PC-9 (cell line): ENCODE data around the gene CTNND1. TPM values are rescaled to one million over a fixed set of nuclear protein-coding genes. Genes with fewer than 3 reads are reported as not detected.

ENCODE experiments used
- BruUV-seq: library from RNA; stranded (reverse); fragments of 400-500 nt; replicated peaks from 2 replicates; lab custom pipeline; 2021; lab: Mats Ljungman, UMichigan
- CTCF ChIA-PET: fragments of 300-600 bp; sonication (Branson Sonifier 250); formaldehyde crosslinking; loops from one replicate; lab custom pipeline; 2022; ENCODE audit warnings: antibody characterized with exemption; lab: Charles Lee
- POLR2A ChIA-PET: fragments of 300-600 bp; sonication (Branson Sonifier 250); formaldehyde crosslinking; loops from one replicate; lab custom pipeline; 2022; ENCODE audit warnings: antibody characterized with exemption; ENCODE audit not compliant: unreplicated experiment; lab: Charles Lee
- DNase-seq, 2 experiments: peaks; one replicate each; pipeline versions ENCODE4 v3.0.0 to v3.0.0-alpha.2; 2015 to 2022; ENCODE audit warnings: mixed read lengths in 1 of 2
- H2AFZ ChIP-seq: fragments of 200-600 bp; sonication (generic); 2 replicates; pipeline ENCODE4 v1.8.1; 2017; ENCODE audit warnings: antibody characterized with exemption
- H3F3A ChIP-seq: fragments of 200-600 bp; sonication (generic); 2 replicates; pipeline ENCODE4 v1.8.1; 2017; ENCODE audit warnings: antibody characterized with exemption, mild to moderate bottlenecking, low read depth; ENCODE audit not compliant: insufficient read depth
- H3K27ac ChIP-seq: fragments of 200-600 bp; sonication (generic); 2 replicates; pipeline ENCODE4 v1.6.1; 2016; ENCODE audit warnings: mixed run types
- H3K27me3 ChIP-seq: fragments of 200-600 bp; sonication (generic); 2 replicates; pipeline ENCODE4 v1.6.1; 2016; ENCODE audit warnings: low read depth, mixed run types; ENCODE audit not compliant: insufficient read depth
- H3K36me3 ChIP-seq: fragments of 200-600 bp; sonication (generic); 2 replicates; pipeline ENCODE4 v1.6.1; 2016; ENCODE audit warnings: low read depth, mixed run types
- H3K4me1 ChIP-seq: fragments of 200-600 bp; sonication (generic); replicated peaks from 2 replicates; pipeline ENCODE4 v1.6.1; 2016; ENCODE audit warnings: mixed run types; ENCODE audit not compliant: insufficient read depth
- H3K4me2 ChIP-seq: fragments of 200-600 bp; sonication (generic); 2 replicates; pipeline ENCODE4 v1.6.1; 2017; ENCODE audit warnings: mixed run types
- H3K4me3 ChIP-seq: fragments of 200-600 bp; sonication (generic); 2 replicates; pipeline ENCODE4 v1.6.1; 2016; ENCODE audit warnings: mixed run types
- H3K79me2 ChIP-seq: fragments of 200-600 bp; sonication (generic); 2 replicates; pipeline ENCODE4 v1.6.1; 2017; ENCODE audit warnings: low read depth, mixed run types
- H3K9me2 ChIP-seq: fragments of 200-600 bp; sonication (generic); 2 replicates; pipeline ENCODE4 v1.8.1; 2017; ENCODE audit warnings: mild to moderate bottlenecking; ENCODE audit not compliant: insufficient read depth
- H3K9me3 ChIP-seq: fragments of 200-600 bp; sonication (generic); 2 replicates; pipeline ENCODE4 v1.8.1; 2016; ENCODE audit warnings: low read depth; ENCODE audit not compliant: insufficient read depth
- H4K20me1 ChIP-seq: fragments of 200-600 bp; sonication (generic); 2 replicates; pipeline ENCODE4 v1.8.1; 2017; ENCODE audit not compliant: insufficient read depth
- CTCF ChIP-seq: fragments of 200-600 bp; sonication (generic); conservative IDR thresholded peaks from 2 replicates; pipeline ENCODE4 v1.6.1; 2017; ENCODE audit warnings: mixed run types, antibody characterized with exemption, mild to moderate bottlenecking, moderate library complexity
- EZH2 ChIP-seq: fragments of 200-600 bp; sonication (generic); IDR thresholded peaks from 2 replicates; pipeline ENCODE4 v1.8.0; 2017; ENCODE audit warnings: antibody characterized with exemption, low read depth
- intact Hi-C: fragments of 100-400 bp; cut with micrococcal nuclease; formaldehyde crosslinking; loops from one replicate; pipeline ENCODE4 v1.10.0; 2022; ENCODE audit not compliant: unreplicated experiment
- total RNA-seq: library from RNA; stranded (reverse); gene quantifications from 2 replicates; pipeline ENCODE4 v1.2.3, GENCODE V29; 2021

Gene CTNND1
- total RNA-seq, 1 experiment from 2014 or later, result 340 TPM

- Histone ChIP-seq H4K20me1 (no peaks in the 10 kb centered on the region), H3K9me3 (no peaks in the 10 kb centered on the region), H3K27ac (peak overlapping the region; percentile 93), H2AFZ (no peak overlapping the region), H3K9me2 (no peaks in the 10 kb centered on the region), H3F3A (peaks cover 81% of the 10 kb centered on the region), H3K4me1 (peaks cover 85% of the 10 kb centered on the region), H3K36me3 (peaks cover 6% of the 10 kb centered on the region; the same call in 1 of the 2 replicates), H3K79me2 (peaks cover 93% of the 10 kb centered on the region), H3K27me3 (no peaks in the 10 kb centered on the region), H3K4me2 (peak overlapping the region; percentile 91), H3K4me3 (peak overlapping the region; percentile 50; the same call in 1 of the 2 replicates)
- ChIA-PET CTCF (interaction anchor here (0.7 to 3.2 kb wide), 4 partner anchors 15 to 68 kb away, joined by 3 to 38 read pairs (median 10); partner anchors contain the start of genes CTNND1 and MED19), POLR2A (interaction anchor here (0.6 to 1.8 kb wide), 7 partner anchors 7 to 1393 kb away, joined by 3 to 21 read pairs (median 12); partner anchors contain the start of gene CTNND1)
- DNase-seq, result peak; percentile 61 to 88
- intact Hi-C loops, result loop anchor here (10.0 kb wide), 2 partner anchors 454 to 1776 kb away; partner anchors contain the start of gene TNKS1BP1
- BruUV-seq, result TSS peak; percentile 48
- TF ChIP-seq CTCF (0 out of 2 replicates have a peak, but pooled peaks have one; percentile 18), EZH2 (no peak)
Observed at GRCh38 chr11:57779276-57779675, 17.7 kb downstream of the CTNND1 start.

- BruUV-seq, result no TSS peak
- DNase-seq, result peak; percentile 92 to 99
- H3K27me3 ChIP-seq, result no peaks in the 10 kb centered on the region
- intact Hi-C loops, result loop anchor here (1.0 kb wide), 1 partner anchor 18 kb away; no protein-coding TSS in a partner anchor
- H3K36me3 ChIP-seq, result peaks cover 10% of the 10 kb centered on the region; the same call in 1 of the 2 replicates
- H3K4me1 ChIP-seq, result peaks cover 64% of the 10 kb centered on the region
- ChIA-PET CTCF (interaction anchor here (0.7 to 1.4 kb wide), 4 partner anchors 18 to 21 kb away, joined by 3 to 5 read pairs (median 4); no protein-coding TSS in a partner anchor), POLR2A (interaction anchor here (0.6 to 1.7 kb wide), 8 partner anchors 10 to 46 kb away, joined by 4 to 17 read pairs (median 8); partner anchors contain the start of gene CTNND1)
- H3K79me2 ChIP-seq, result peaks cover 93% of the 10 kb centered on the region
- peaks cover 64% of the 10 kb centered on the region for H3F3A ChIP-seq
- H3K9me3 ChIP-seq, result no peaks in the 10 kb centered on the region
- TF ChIP-seq EZH2, result no peak
- 0 out of 2 replicates have a peak, but pooled peaks have one; percentile 9 for TF ChIP-seq CTCF
- H3K4me3 ChIP-seq, result peak overlapping the region; percentile 33; the same call in 1 of the 2 replicates
- peak overlapping the region; percentile 91 for H3K4me2 ChIP-seq
- peak overlapping the region; percentile 93 for H3K27ac ChIP-seq
- H4K20me1 ChIP-seq, result no peaks in the 10 kb centered on the region
- H2AFZ ChIP-seq, result no peak overlapping the region
- H3K9me2 ChIP-seq, result no peaks in the 10 kb centered on the region
Observed at GRCh38 chr11:57781529-57781943, 19.9 kb downstream of the CTNND1 start.

GRCh38 chr11:57785072-57785471 lies 23.5 kb downstream of the CTNND1 start:
- H3K9me3 ChIP-seq, result no peaks in the 10 kb centered on the region
- CTCF ChIA-PET, result interaction anchor here (1.0 kb wide), 1 partner anchor 20 kb away, joined by 7 read pairs; no protein-coding TSS in a partner anchor
- TF ChIP-seq EZH2 (no peak), CTCF (no peak)
- no peak overlapping the region for H3K4me2 ChIP-seq
- POLR2A ChIA-PET, result interaction anchor here (0.6 to 0.7 kb wide), 2 partner anchors 13 to 82 kb away, joined by 9 to 10 read pairs; no protein-coding TSS in a partner anchor
- H3K4me1 ChIP-seq, result peaks cover 61% of the 10 kb centered on the region
- H3K79me2 ChIP-seq, result peaks cover 96% of the 10 kb centered on the region
- intact Hi-C loops, result no loop called here
- DNase-seq, result no peak
- H2AFZ ChIP-seq, result no peak overlapping the region
- no peaks in the 10 kb centered on the region for H3K27me3 ChIP-seq
- no peaks in the 10 kb centered on the region for H3K9me2 ChIP-seq
- H3K27ac ChIP-seq, result peak overlapping the region; percentile 14; the same call in 1 of the 2 replicates
- H3K36me3 ChIP-seq, result peaks cover 40% of the 10 kb centered on the region
- peaks cover 33% of the 10 kb centered on the region for H3F3A ChIP-seq
- BruUV-seq, result no TSS peak
- H4K20me1 ChIP-seq, result peaks cover 3% of the 10 kb centered on the region; the same call in 1 of the 2 replicates
- no peak overlapping the region for H3K4me3 ChIP-seq
